IPS-NIHi11 (cell line): Measurements from ENCODE around the gene DYRK4.
"Not testable (repeated sequence)": the region's sequence is repeated elsewhere in the genome, so short reads cannot be mapped to it uniquely, and the experiment has no call there.

ENCODE experiments used
- DNase-seq: peaks from one replicate; pipeline ENCODE4 v3.0.0; 2012; ENCODE audit warnings: mixed read lengths, low spot score

The DYRK4 gene, protein sequence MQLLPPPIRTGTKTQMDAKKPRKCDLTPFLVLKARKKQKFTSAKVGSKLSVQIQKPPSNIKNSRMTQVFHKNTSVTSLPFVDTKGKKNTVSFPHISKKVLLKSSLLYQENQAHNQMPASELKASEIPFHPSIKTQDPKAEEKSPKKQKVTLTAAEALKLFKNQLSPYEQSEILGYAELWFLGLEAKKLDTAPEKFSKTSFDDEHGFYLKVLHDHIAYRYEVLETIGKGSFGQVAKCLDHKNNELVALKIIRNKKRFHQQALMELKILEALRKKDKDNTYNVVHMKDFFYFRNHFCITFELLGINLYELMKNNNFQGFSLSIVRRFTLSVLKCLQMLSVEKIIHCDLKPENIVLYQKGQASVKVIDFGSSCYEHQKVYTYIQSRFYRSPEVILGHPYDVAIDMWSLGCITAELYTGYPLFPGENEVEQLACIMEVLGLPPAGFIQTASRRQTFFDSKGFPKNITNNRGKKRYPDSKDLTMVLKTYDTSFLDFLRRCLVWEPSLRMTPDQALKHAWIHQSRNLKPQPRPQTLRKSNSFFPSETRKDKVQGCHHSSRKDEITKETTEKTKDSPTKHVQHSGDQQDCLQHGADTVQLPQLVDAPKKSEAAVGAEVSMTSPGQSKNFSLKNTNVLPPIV

DNA sequence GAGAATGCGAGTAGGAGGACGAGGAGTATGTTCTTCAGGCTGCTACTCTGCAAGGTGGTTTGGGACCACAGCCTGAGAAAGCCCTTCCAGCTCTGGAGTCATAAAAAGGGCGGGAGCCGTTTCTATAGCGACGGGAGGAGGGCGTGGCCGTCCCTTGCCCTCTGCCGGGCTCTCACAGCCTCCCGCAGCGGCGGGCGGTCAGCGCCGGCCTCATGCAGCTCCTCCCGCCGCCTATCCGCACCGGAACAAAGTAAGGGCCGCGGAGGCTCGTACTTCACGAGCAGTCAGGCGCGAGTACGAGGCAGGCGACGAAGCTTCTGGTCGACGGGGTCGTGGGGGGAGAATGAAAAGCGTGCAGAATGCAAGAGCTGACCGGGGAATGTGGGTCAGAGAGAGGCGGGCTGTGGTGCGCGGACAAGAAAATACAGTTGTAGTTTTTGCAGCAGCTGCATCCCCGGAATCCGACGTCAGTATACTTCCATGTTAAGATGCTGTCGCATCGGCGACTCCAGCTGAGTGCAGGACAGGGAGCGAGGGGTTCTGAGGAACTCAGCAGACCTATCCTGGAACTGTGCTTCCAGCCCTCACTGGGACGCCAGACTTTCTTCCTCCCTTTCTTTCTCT lies at the start of gene DYRK4:
TSS of gene DYRK4 (plus strand) at position 175 of the 624 bp plus-strand sequence. CDS start at position 213, 38 bp downstream.
- peak; percentile 96 for DNase-seq

DNA sequence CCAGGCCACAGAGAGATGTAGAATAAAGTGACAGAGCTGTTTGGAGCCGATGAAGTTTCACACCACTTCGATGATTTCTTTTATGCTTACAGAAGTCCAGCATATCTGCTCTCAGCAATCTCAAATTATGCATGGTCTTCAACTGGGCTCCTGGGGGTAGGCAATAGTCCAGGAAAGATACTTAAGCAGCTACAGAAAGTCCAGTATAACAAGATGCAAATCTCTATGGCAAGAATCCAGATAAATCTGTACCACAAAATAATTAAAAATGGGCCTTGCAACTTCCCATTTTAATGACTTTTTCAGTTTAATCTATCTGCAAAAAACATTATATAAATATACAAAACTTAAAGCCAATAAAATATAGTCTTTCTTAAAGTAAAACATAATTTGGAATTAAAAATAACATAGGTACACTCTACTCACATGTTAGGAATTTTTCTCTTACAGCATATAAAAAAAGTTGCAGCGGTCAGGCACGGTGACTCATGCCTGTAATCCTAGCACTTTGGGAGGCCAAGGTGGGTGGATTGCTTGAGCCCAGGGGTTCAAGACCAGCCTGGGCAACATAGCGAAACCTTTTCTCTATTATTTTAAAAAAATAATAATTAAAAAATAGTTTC lies 43.8 kb upstream of the DYRK4 start:
- no peak for DNase-seq

DNA sequence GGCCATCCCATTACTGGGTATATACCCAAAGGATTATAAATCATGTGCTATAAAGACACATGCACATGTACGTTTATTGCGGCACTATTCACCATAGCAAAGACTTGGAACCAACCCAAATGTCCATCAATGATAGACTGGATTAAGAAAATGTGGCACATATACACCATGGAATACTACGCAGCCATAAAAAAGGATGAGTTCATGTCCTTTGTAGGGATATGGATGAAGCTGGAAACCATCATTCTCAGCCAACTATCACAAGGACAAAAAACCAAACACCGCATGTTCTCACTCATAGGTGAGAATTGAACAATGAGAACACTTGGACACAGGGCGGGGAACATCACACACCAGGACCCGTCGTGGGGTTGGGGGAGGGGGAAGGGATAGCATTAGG lies 38.6 kb upstream of the DYRK4 start:
- DNase-seq, result not testable (repeated sequence)

DNA sequence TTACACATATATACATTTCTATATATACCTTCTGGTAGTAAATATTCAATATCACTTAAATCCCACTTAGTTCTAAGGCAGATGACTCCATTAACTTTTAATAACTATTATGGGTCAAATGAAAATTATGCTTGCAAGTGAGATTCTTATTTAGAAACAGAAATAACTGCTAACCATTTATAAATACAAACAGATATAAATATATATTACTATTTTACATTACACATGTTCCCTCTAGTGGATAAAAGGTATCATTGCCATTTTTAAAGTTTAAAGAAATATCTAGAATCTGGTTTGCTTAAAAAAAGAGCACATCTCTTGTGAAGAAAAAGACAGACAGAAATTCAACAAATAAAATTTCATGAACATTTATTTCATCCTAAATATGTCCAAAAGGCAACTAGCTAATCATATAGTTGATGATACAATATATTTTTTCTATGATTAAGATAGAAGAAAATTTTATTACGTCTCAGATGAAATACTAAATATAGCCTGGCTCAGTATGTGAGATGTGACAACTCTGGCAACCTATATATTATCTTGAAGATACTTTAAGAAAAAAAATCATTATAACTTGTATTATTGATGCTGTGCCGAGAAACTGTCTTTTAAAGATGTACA lies 35.0 kb upstream of the DYRK4 start:
- DNase-seq, result no peak

DNA sequence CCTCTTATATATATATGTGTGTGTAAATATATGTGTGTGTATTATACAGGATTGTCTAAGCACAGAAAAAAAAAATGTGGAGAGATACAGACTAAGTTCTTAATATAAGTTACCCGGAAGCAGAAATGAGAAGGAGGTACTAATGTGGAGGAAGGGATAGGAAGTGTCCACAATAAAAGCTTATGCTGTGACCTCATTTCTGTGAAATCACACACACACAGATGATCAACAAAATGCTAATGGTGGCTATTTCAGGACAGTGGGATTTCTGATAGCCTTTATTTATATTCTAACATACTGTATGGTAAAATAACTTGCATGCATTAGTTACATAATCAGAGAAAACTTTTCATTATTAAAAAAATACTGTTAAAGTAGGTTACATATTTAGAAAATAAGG lies 31.8 kb upstream of the DYRK4 start:
- DNase-seq, result no peak

DNA sequence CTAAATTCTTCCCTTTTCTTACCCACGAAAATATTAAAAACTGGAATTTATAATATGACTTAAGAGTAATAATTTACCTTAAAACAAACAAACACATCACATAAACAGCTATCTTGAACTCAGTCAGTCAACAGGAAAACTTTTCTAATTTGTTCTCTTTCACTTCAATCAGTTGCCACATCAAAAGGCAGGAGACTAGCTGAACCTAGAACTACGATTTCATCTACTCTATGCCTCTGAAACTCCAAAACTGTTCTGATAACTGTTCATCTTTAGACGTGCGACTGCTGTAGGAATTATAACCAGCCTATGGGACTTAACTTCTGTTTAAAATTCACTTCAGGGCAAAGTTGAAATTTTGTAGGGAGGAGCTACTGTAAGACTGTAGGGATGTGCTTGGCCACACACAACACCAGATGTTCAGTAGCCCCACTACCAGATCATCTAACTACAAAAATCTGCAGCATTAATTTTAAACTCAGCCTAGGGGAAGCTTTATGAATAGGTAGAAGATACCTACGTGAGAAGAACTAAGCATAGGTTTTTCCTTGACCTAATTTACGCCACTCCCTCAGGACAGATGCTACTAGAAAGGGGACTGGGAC lies 30.9 kb upstream of the DYRK4 start:
- no peak for DNase-seq

DNA sequence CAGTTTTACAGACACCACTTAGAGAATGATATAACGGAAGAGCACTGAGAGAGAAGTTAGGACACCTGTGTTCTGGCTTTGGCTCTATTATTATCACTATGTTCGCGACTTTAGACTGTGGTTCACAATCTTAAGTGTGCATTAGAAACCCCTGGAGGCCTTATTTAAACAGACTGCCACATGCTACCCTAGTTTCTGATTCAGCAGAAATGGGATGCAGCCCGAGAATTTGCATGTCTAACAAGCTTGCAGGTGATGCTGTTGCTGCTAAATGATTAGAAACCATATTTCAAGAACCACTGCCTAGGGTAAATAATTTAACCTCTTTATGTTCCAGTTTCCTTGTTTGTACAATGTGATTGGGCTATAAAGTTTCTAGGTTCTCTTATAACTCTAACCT lies 26.9 kb upstream of the DYRK4 start:
- DNase-seq, result no peak

DNA sequence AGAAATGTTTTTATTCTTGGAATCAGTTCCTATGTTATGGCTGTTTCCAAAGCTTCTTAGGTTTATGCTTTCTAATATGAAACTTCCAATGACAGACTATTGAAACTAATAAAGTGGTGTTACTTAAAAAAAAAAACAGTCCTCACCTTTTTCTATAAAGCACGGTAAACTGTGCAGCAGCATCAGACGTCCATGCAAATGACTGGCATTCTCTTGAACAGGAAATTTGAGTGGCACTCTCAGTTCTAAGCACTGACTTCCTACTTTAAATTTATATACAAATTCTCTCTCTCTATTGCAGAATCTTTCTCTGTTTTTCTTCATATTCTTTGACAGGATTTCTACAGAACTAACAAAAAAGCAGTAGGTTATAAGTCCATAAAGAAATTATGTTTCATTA lies 26.1 kb upstream of the DYRK4 start:
- DNase-seq, result no peak

DNA sequence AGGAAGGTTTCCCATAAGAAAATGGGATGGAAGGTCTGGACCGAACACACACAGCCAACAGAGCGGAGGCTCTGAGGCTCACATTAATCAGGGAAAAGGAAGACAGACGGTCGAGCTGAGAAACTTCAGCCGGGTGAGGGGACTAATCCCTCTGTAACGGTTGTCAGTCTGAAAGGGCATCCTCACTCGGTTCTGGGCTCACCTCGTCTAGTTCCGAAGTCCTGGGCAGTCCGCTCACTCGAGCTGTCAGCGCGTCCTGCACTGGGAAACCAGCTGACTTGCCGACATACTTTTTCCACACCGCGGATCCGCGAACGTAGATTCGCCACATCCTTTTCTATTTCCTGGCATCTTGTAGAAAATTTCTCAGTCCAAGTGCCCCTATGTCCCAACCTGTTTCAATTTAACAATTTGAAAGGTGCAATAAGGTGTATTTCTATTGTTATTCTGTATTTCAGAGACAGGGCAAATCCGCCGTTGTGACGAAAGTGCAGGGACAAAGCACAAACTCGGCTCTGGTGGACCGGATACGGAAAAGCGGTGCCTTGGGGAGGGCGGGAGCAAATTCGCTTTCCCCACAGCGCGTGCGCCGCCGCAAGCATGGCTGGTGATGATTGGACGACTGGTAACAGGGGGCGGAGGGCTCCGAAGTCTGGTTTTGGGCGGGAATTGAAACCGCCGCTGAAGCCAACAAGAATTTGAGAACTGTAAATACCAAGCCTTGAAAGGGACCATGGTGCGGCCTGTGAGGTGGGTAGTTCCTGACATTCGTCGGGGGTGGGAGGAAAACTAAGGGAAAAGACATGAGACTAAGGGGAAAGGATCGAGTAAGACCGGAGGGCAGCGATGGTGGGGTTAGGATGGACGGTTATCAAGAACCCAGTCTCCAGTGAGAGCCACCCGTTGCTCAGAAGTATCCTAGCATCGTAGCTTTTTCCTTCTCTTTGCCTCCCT lies 23.5 kb upstream of the DYRK4 start, which contains the start of gene RAD51AP1:
TSS of gene RAD51AP1 (plus strand) at position 684 of the 954 bp plus-strand sequence. CDS start at position 734, 50 bp downstream.
- DNase-seq, result peak; percentile 97

DNA sequence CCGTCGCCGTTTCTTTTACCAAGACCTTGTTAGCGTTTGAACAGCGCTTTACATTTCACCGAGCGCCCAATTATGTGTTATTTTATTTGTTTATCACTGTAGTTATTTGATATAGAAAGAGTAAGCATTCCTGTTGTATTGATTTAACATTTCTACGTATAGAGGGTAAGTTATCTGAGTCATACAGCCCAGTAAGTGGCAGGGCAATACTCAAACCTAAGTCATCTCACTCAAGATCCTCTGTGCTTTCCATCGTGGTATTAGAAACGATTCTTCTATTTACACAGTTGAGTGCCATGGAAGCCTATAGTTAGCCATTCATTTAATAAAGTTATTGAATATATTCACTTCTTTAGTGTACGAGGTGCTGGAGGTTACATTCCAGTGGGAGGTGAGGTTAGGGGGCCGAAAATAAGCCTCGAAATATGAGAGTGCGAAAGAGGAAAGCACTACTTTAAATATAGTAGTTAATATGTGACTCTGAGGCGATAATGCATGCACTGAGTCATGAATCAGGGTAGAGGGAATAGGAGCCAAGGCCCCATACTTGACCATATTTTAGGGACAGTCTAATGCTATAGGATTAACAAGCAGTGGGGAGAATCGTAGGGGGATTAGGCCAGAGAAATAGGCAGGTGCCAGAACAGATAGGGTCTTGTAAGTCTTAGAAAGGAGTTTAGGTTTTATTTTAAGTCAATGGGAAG lies 22.7 kb upstream of the DYRK4 start:
- DNase-seq, result no peak

DNA sequence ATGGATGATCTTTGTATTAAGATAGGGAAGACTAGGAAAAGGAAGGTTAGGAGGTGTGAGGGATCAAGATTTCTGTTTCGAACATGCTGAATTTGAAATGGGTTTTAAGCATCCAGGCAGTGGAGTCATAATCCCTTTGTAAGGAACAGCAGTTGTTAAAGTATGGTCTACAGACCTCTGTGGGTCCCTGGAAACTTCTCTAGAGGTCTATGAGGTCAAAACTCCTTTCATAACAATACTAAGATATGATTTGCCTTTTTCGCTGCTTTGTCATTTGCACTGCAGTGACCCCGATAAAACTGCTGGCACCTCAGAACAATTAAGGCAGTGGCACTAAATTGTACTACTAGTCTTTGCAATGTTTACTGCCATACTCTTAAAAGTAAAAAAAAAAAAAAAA lies 21.8 kb upstream of the DYRK4 start:
- DNase-seq, result no peak

DNA sequence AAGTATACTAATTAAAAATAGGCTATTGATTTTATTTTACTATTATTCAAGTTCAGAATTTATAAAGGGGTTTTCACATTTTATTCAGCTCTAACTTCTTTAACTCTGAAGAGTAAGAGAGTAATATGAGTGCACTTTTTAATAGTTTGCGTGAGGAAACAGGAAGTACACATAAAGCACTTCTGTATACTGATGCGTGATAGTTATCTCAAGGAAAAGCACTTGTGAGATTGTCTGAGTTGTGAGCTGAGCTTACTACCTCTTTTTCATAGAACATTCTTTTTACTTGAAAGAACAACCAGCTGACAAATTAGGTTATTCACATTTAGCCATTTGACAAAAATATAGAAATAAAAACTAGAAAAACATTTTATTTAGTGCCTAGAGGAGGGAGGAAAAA lies 21.4 kb upstream of the DYRK4 start:
- no peak for DNase-seq

DNA sequence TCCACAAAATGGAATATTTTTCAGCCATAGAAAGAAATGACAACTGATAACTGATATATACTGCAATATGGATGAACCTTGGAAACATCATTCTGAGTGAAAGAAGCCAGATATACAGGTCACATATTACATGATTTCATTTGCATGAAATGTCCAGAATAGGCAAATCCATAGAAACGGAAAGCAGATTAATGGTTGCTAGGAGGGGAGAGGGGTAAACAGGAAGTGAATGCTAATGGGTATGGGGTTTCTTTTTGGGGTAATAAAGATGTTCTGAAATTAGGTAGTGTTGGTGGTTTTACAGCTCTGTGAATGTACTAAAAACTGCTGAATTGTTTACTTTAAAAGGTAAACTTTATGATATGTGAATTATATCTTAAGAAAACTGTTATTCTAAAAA lies 16.8 kb upstream of the DYRK4 start:
- no peak for DNase-seq

DNA sequence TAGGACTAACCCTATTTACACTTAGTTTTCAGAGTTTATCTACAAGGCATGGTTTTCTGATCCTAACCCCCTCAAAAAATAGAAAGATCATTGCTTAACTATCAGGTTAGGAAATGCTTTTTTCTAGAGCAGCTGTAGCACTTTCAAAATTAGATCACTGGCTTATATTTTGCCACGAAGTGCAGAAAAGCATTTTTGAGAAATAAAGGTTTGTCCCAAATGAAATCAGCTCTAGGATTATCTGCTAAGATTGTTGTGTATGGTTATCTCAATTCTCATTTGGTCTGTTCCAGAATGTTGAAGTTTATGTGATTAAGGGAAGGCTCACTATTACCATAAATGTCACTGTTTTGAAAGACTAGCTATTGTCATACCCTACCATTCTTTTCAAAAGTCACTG lies 9.8 kb upstream of the DYRK4 start:
- no peak for DNase-seq

DNA sequence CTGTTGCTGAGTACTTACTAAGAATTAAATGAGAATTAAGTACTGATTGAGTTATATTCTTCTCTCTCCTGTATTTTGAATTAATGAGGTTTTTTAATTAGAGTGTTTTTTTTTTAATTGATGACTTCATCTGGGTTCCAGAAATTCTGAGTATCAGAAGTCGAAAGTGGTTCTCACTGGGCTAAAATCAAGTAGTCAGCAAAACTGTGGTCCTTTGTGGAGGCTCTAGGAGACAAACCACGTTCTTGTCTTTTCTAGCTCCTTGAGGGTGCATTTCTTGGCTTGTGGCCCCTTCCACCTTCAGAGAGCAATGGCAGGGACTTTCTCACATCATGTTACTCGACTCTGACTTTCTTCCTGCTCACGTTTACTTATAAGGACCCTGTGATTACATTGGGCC lies 8.1 kb upstream of the DYRK4 start:
- no peak for DNase-seq

DNA sequence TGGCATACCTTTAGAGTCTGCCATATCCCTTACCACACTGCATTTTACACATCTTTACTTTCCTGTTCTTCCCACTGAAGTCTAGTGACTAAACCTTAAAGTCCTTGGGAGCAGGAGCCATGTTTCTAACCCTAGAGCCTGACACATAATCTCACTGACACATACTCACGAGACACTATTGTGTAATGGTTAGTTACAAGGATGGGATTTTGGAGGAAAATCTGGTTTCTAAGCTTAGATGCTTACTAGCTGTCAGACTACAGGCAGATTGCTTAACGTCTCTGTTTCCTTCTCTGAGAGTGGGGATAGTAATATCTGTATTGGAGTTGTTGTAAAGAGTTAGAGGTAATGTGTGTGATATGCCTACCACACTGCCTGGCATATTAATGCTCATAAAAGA lies 6.2 kb upstream of the DYRK4 start:
- DNase-seq, result no peak

DNA sequence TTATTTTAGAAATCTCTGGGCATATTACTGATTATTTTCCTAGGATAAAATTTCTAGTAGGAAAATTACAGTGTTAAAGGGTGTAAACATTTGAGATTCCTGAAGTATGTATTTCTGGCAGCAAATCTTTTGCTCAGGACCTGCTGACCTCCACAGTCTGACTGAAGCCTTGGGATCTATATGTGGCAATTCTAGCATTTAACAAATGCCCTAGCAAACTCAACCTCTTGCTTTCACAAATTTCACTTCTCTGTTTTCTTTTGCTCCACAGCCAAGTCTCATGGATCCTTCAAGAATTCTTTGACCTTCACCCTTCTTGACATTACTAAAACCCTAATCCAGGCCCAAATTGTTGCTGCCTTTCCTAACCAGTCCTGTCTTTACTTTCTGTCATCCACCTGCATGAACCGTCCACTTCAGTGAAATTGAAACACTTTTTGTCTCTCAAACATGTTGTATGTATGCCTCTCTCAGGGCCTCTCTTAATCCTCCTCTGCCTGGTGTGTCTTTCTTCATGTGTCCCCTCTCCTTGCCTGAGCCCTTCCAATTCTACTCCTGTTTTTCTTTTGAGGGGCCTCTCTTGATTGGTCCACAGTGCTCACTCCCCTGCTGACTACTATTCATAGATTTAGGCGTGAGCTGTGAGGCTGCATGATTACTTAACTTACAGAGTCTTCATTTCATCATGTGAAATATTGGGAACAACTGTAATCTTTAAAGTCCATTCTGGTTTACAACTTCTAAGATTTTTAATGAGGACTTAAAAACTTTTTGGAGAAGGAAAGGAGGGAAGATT lies 5.1 kb upstream of the DYRK4 start:
- DNase-seq, result no peak

DNA sequence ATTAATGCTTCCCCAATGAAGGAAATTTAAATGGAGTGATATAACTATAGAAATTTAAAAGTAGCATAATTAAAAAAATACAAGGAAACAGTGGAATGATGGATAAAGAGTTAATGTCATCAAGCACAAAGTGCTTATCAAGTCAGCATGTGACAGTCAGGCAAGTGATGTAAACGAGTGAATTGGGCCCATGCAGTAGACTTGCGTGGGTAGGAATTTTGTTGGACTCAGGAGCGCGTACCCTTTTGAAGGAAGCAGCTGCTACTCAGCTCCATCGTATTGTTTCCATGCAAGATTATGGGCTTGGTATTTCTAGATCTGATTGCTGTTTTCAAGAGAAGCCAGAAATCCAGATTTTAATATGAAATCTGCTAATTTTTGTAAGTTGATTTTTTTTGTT lies 4.4 kb upstream of the DYRK4 start:
- no peak for DNase-seq

DNA sequence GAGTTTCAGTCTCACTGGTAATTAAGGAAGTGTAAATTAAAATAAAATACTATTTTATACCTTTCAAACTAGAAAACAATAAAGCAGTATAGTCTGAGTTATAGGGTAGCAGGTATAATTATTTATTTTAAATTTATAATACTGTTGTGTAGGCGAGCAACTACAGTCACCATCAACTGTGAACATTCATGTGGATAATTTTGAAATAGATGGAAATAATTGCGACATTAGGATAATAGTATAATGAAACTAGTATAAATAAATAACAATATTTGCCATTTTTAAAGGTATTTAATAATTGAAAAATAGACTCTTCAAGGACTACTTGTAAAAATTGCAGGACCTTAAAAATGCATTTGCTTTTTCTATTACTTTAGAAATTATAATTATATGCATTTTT lies 3.8 kb upstream of the DYRK4 start:
- DNase-seq, result no peak
